Gastroesophageal sphincter (tissue), 3 donors: ENCODE results near the gene C20orf141.

Experiments
- POLR2A ChIP-seq, 2 donors: fragments of 450-650 bp; IDR thresholded peaks; one replicate each; pipeline ENCODE4 v1.6.1; 2017; ENCODE audit warnings: antibody characterized with exemption in 2 of 2, mild to moderate bottlenecking in 2 of 2, moderate library complexity in 1 of 2
- POLR2AphosphoS5 ChIP-seq: sonication (generic); formaldehyde crosslinking; IDR thresholded peaks from one replicate; pipeline ENCODE4 v1.6.1; 2017; ENCODE audit warnings: antibody characterized with exemption
- TF ChIP-seq, protein P1 (sequence below), 4 experiments: fragments of 200-600 bp in 2 of 4; fragments of 450-650 bp in 2 of 4; sonication (generic) in 1 of 4; IDR thresholded peaks; one replicate each; pipeline ENCODE4 v1.5.1; 2017 to 2019; ENCODE audit warnings: antibody characterized with exemption in 4 of 4, mild to moderate bottlenecking in 2 of 4, moderate library complexity in 2 of 4

DNA sequence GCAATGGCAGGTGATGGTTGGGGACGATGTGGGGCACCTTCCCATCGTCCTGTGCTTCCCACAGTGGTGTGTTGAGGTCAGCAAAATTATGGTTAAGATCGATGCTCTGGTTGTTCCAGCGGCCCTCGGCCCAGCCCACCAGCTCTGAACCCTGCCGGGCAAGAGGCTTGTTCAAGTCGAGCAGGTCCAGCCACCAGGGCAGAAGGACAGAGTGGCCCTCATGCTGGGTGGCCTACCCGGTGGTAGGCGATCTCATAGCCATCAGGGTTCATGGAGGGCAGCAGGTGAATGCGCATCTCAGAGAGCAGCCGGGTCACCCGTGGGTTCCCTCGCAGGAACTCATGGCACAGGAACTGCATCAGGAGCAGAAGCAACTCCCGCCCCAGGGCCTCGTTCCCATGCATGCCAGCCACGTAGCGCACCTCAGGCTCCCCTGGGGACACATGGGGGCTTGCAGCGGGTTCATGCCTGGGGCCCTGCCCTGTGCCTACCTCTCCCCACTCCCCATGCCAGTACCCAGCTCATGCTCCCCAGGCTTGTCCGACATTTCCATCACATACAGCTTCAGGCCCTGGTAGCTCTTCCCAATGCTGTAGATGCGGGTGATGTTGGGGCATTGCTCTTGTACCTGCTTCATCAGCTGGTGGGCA lies 18.7 kb upstream of the C20orf141 start:
- TF ChIP-seq POLR2A (IDR thresholded peaks at IDR 0.05) (no peak), POLR2AphosphoS5 (no peak)
- TF ChIP-seq, protein P1, sequence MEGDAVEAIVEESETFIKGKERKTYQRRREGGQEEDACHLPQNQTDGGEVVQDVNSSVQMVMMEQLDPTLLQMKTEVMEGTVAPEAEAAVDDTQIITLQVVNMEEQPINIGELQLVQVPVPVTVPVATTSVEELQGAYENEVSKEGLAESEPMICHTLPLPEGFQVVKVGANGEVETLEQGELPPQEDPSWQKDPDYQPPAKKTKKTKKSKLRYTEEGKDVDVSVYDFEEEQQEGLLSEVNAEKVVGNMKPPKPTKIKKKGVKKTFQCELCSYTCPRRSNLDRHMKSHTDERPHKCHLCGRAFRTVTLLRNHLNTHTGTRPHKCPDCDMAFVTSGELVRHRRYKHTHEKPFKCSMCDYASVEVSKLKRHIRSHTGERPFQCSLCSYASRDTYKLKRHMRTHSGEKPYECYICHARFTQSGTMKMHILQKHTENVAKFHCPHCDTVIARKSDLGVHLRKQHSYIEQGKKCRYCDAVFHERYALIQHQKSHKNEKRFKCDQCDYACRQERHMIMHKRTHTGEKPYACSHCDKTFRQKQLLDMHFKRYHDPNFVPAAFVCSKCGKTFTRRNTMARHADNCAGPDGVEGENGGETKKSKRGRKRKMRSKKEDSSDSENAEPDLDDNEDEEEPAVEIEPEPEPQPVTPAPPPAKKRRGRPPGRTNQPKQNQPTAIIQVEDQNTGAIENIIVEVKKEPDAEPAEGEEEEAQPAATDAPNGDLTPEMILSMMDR (IDR thresholded peaks at IDR 0.05): no peak
